HepG2 (cell line): ENCODE data around the gene SND1. TPM values are rescaled to one million over a fixed set of nuclear protein-coding genes. Genes with fewer than 3 reads are reported as not detected.
A peak's percentile ranks its signal among the peaks of the same experiment; 100 is the strongest.

Experiments
- ATAC-seq: fragments of 200-7000 bp; cut with Tn5 transposase; 3 replicates; pipeline ENCODE4 v1.9.1; 2020; ENCODE audit warnings: mild to moderate bottlenecking, moderate library complexity
- BruUV-seq: library from RNA; stranded (reverse); fragments of 400-500 nt; replicated peaks from 2 replicates; lab custom pipeline; 2021; lab: Mats Ljungman, UMichigan
- CTCF ChIA-PET: fragments of 300-600 bp; formaldehyde crosslinking; extraction: SDS; loops from one replicate; lab custom pipeline; 2021; ENCODE audit warnings: low total read pairs, inconsistent platforms, low intra/inter-chr PET ratio; lab: Yijun Ruan, JAX
- POLR2A ChIA-PET: fragments of 350-600 bp; sonication (Branson Sonifier 250); formaldehyde crosslinking; loops from one replicate; lab custom pipeline; 2020; ENCODE audit warnings: antibody characterized with exemption, inconsistent platforms; lab: Yijun Ruan, JAX
- DNase-seq: peaks from one replicate; pipeline ENCODE4 v3.0.0-alpha.2; 2015; ENCODE audit warnings: low spot score
- FAIRE-seq: peaks from 3 replicates; lab custom pipeline; 2011; peaks lifted over from hg19 to GRCh38; lab: Jason Lieb, UNC
- H2AFZ ChIP-seq: one replicate; pipeline ENCODE4 v1.6.1; 2011; ENCODE audit warnings: low read length, inconsistent platforms
- H3K27ac ChIP-seq: fragments of 300-600 bp; 3 replicates; pipeline ENCODE4 v1.8.0; 2011; ENCODE audit warnings: mixed run types, mild to moderate bottlenecking, mixed read lengths, low read length, inconsistent platforms; ENCODE audit not compliant: insufficient read depth; ENCODE audit errors: extremely low read length
- H3K27me3 ChIP-seq, 2 experiments: fragments of 200-600 bp in 1 of 2; 2 replicates in 1 of 2; 3 replicates in 1 of 2; pipeline versions ENCODE4 v1.6.0 to v1.8.0; 2011; ENCODE audit warnings: low read length in 2 of 2, mild to moderate bottlenecking in 2 of 2, moderate library complexity in 2 of 2, inconsistent platforms in 1 of 2; ENCODE audit not compliant: insufficient read depth in 2 of 2, control insufficient read depth in 1 of 2
- H3K36me3 ChIP-seq, 2 experiments: fragments of 200-600 bp in 1 of 2; replicated peaks in 1 of 2; 2 replicates in 1 of 2; 3 replicates in 1 of 2; pipeline versions ENCODE4 v1.5.1 to v1.8.0; 2011; ENCODE audit warnings: low read length in 2 of 2, inconsistent platforms in 1 of 2; ENCODE audit not compliant: insufficient read depth in 2 of 2, control insufficient read depth in 1 of 2
- H3K4me1 ChIP-seq: 2 replicates; pipeline ENCODE4 v1.5.1; 2012; ENCODE audit warnings: low read length, inconsistent platforms; ENCODE audit not compliant: insufficient read depth
- H3K4me2 ChIP-seq: 2 replicates; pipeline ENCODE4 v1.6.0; 2011; ENCODE audit warnings: low read depth, low read length, inconsistent platforms
- H3K4me3 ChIP-seq, 3 experiments: fragments of 200-600 bp in 1 of 3; sonication (generic), shearing (Covaris generic) in 1 of 3; replicated peaks in 1 of 3; 2 replicates each; pipeline ENCODE4 v1.5.1; 2011 to 2016; ENCODE audit warnings: low read length in 3 of 3, inconsistent platforms in 2 of 3, low read depth in 2 of 3, mild to moderate bottlenecking in 2 of 3, control low read depth in 1 of 3, mixed read lengths in 1 of 3; ENCODE audit not compliant: insufficient read depth in 1 of 3
- H3K79me2 ChIP-seq: one replicate; pipeline ENCODE4 v1.6.1; 2011; ENCODE audit warnings: low read length, inconsistent platforms; ENCODE audit not compliant: insufficient read depth
- H3K9ac ChIP-seq: 2 replicates; pipeline ENCODE4 v1.6.0; 2011; ENCODE audit warnings: mild to moderate bottlenecking, low read depth, low read length, inconsistent platforms; ENCODE audit not compliant: insufficient read depth
- H3K9me3 ChIP-seq: 2 replicates; pipeline ENCODE4 v1.5.1; 2012; ENCODE audit warnings: mild to moderate bottlenecking, low read length
- H4K20me1 ChIP-seq: 2 replicates; pipeline ENCODE4 v1.6.0; 2011; ENCODE audit warnings: inconsistent platforms, mild to moderate bottlenecking, low read length, moderate library complexity; ENCODE audit not compliant: insufficient read depth
- NR2F2 ChIP-seq: IDR thresholded peaks from 2 replicates; pipeline ENCODE4 v1.6.1; 2012; ENCODE audit warnings: low read depth, inconsistent platforms, borderline replicate concordance
- RBM22 ChIP-seq: fragments of 200-400 bp; formaldehyde crosslinking; optimal IDR thresholded peaks from 2 replicates; pipeline ENCODE3; 2017; ENCODE audit warnings: mild to moderate bottlenecking, low read length, moderate library complexity
- SRSF4 ChIP-seq: fragments of 200-400 bp; formaldehyde crosslinking; IDR thresholded peaks from one replicate; pipeline ENCODE4 v1.6.1; 2018; ENCODE audit warnings: mild to moderate bottlenecking, low read depth, low read length, moderate library complexity; ENCODE audit not compliant: poor library complexity, severe bottlenecking
- ZKSCAN5 ChIP-seq: sonication (generic); formaldehyde crosslinking; IDR thresholded peaks from 2 replicates; pipeline ENCODE4 v1.5.1; 2020; ENCODE audit warnings: mild to moderate bottlenecking, missing genetic modification reagents
- ZNF121 ChIP-seq: sonication (generic); formaldehyde crosslinking; IDR thresholded peaks from 2 replicates; pipeline ENCODE4 v1.5.0; 2020; ENCODE audit warnings: mild to moderate bottlenecking, missing genetic modification reagents
- ZNF597 ChIP-seq: sonication (generic); formaldehyde crosslinking; IDR thresholded peaks from 2 replicates; pipeline ENCODE4 v1.5.0; 2020; ENCODE audit warnings: missing genetic modification reagents
- WGBS: methylation state at CpG from one replicate; pipeline ENCODE4 v1.1.6; 2017; ENCODE audit warnings: low lambda C conversion rate; 5-methylcytosine and 5-hydroxymethylcytosine counted together
- in situ Hi-C: cut with HindIII; loops from 2 replicates; pipeline ENCODE4 v1.10.0; 2017; ENCODE audit warnings: low pct_unique_long_range_greater_than_20kb; ENCODE audit not compliant: extremely low pct_ligation_motif_present
- intact Hi-C: fragments of 100-400 bp; cut with micrococcal nuclease; formaldehyde crosslinking; loops from one replicate; pipeline ENCODE4 v1.10.0; 2022; ENCODE audit not compliant: unreplicated experiment
- polyA plus RNA-seq, 8 experiments: library from polyadenylated mRNA; depleted of rRNA in 3 of 8; stranded (reverse) in 7 of 8; unstranded in 1 of 8; fragments of >200 nt; fragmentation: Illumina TruSeq in 4 of 8; extraction: Trizol in 4 of 8; gene quantifications; 2 replicates each; pipeline versions ENCODE4 v1.2.1 to v1.2.3, GENCODE V29; 2011 to 2016; ENCODE audit warnings: low read depth in 4 of 8, missing spikeins in 1 of 8, mixed read lengths in 1 of 8; ENCODE audit not compliant: insufficient read depth in 1 of 8
- total RNA-seq, 5 experiments: library from RNA; depleted of rRNA; stranded (reverse); fragments of >200 nt; fragmentation: Illumina TruSeq; extraction: Trizol; gene quantifications; 2 replicates each; pipeline ENCODE4 v1.2.3, GENCODE V29; 2016; ENCODE audit warnings: low read depth in 1 of 5
- TF ChIP-seq, protein P1 (sequence below): sonication (generic); formaldehyde crosslinking; IDR thresholded peaks from 2 replicates; pipeline ENCODE4 v1.4.0; 2020; ENCODE audit warnings: missing genetic modification reagents, borderline replicate concordance
- TF ChIP-seq, protein P2 (sequence below): sonication (generic); formaldehyde crosslinking; IDR thresholded peaks from 2 replicates; pipeline ENCODE4 v1.5.0; 2020; ENCODE audit warnings: missing genetic modification reagents

Gene SND1
- total and polyA plus RNA-seq, 2 of the 13 experiments (the other 11 are each of a cell fraction or from before 2014, with no cell fraction given), result 110 to 182 TPM

- intact Hi-C loops, result loop anchor here (10.0 kb wide), 1 partner anchor 96 kb away; no protein-coding TSS in a partner anchor
- FAIRE-seq (no peak), ATAC-seq (no peak), DNase-seq (no peak)
- 96% methylated on average over 4 of the region's 4 CpGs for WGBS
- H3K27ac ChIP-seq, result no peak overlapping the region
- CTCF ChIA-PET, result no interaction called here
- H2AFZ ChIP-seq, result no peak overlapping the region
- H3K9ac ChIP-seq, result no peak overlapping the region
- H4K20me1 ChIP-seq, result peaks cover 25% of the 10 kb centered on the region
- no TSS peak for BruUV-seq
- in situ Hi-C loops, result no loop called here
- POLR2A ChIA-PET, result interaction anchor here (0.9 kb wide), 1 partner anchor 8 kb away, joined by 3 read pairs; no protein-coding TSS in a partner anchor
- H3K4me1 ChIP-seq, result peaks cover 79% of the 10 kb centered on the region
- no peak overlapping the region for H3K4me2 ChIP-seq
- peaks cover 0 to 31% of the 10 kb centered on the region in 2 experiments; a peak in 2 of 5 replicates for H3K36me3 ChIP-seq
- H3K79me2 ChIP-seq, result peaks cover 2% of the 10 kb centered on the region
- H3K9me3 ChIP-seq, result no peaks in the 10 kb centered on the region
- no peak overlapping the region for H3K4me3 ChIP-seq
- no peak for TF ChIP-seq NR2F2
- peak; percentile 34 for TF ChIP-seq RBM22
- no peaks in the 10 kb centered on the region for H3K27me3 ChIP-seq
Observed at GRCh38 chr7:127908430-127909258, 256.6 kb downstream of the SND1 start.

- Histone ChIP-seq H3K27me3 (no peaks in the 10 kb centered on the region), H3K36me3 (peaks cover 0 to 23% of the 10 kb centered on the region in 2 experiments; a peak in 2 of 5 replicates), H4K20me1 (peaks cover 25% of the 10 kb centered on the region), H3K9me3 (no peaks in the 10 kb centered on the region), H3K4me2 (no peak overlapping the region), H2AFZ (no peak overlapping the region), H3K9ac (no peak overlapping the region), H3K27ac (no peak overlapping the region), H3K79me2 (peaks cover 6% of the 10 kb centered on the region), H3K4me1 (peaks cover 77% of the 10 kb centered on the region), H3K4me3 (no peak overlapping the region)
- ATAC-seq, result no peak
- ChIA-PET CTCF (no interaction called here), POLR2A (no interaction called here)
- TF ChIP-seq, protein P1, sequence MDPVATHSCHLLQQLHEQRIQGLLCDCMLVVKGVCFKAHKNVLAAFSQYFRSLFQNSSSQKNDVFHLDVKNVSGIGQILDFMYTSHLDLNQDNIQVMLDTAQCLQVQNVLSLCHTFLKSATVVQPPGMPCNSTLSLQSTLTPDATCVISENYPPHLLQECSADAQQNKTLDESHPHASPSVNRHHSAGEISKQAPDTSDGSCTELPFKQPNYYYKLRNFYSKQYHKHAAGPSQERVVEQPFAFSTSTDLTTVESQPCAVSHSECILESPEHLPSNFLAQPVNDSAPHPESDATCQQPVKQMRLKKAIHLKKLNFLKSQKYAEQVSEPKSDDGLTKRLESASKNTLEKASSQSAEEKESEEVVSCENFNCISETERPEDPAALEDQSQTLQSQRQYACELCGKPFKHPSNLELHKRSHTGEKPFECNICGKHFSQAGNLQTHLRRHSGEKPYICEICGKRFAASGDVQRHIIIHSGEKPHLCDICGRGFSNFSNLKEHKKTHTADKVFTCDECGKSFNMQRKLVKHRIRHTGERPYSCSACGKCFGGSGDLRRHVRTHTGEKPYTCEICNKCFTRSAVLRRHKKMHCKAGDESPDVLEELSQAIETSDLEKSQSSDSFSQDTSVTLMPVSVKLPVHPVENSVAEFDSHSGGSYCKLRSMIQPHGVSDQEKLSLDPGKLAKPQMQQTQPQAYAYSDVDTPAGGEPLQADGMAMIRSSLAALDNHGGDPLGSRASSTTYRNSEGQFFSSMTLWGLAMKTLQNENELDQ (CRISPR knock-in tag), result no peak
- TF ChIP-seq ZNF121 (CRISPR knock-in tag), result peak; percentile 80
- TF ChIP-seq, protein P2, sequence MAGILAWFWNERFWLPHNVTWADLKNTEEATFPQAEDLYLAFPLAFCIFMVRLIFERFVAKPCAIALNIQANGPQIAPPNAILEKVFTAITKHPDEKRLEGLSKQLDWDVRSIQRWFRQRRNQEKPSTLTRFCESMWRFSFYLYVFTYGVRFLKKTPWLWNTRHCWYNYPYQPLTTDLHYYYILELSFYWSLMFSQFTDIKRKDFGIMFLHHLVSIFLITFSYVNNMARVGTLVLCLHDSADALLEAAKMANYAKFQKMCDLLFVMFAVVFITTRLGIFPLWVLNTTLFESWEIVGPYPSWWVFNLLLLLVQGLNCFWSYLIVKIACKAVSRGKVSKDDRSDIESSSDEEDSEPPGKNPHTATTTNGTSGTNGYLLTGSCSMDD (CRISPR knock-in tag), result no peak
- no peak for TF ChIP-seq ZKSCAN5 (CRISPR knock-in tag)
- TF ChIP-seq SRSF4, result no peak
- TF ChIP-seq ZNF597 (CRISPR knock-in tag), result no peak
- BruUV-seq, result no TSS peak
- 94% methylated on average over 3 of the region's 3 CpGs for WGBS
- intact Hi-C loops, result loop anchor here (5.0 to 10.0 kb wide), 2 partner anchors 87 to 95 kb away; no protein-coding TSS in a partner anchor
- in situ Hi-C loops, result no loop called here
- no peak for DNase-seq
- no peak for FAIRE-seq
Observed at GRCh38 chr7:127909424-127910152, 257.6 kb downstream of the SND1 start.
